Neuronal stem cell (in vitro differentiated cells): ENCODE results near the gene PCYT1A.
A peak's percentile ranks its signal among the peaks of the same experiment; 100 is the strongest.

ENCODE experiments used
- DNase-seq: peaks from one replicate; pipeline ENCODE4 v3.0.0-alpha.2; 2013; ENCODE audit warnings: low spot score
- H2AFZ ChIP-seq: one replicate; pipeline ENCODE4 v1.6.1; 2013; ENCODE audit warnings: mild to moderate bottlenecking, low read length, inconsistent platforms
- H2AK5ac ChIP-seq: 2 replicates; pipeline ENCODE4 v1.6.1; 2013; ENCODE audit warnings: low read depth, mild to moderate bottlenecking, inconsistent platforms, low read length, moderate library complexity, mixed read lengths
- H2BK120ac ChIP-seq: 2 replicates; pipeline ENCODE4 v1.6.1; 2013; ENCODE audit warnings: low read depth, mild to moderate bottlenecking, inconsistent platforms, low read length, moderate library complexity, mixed read lengths
- H2BK12ac ChIP-seq: one replicate; pipeline ENCODE4 v1.6.1; 2013; ENCODE audit warnings: low read length, inconsistent platforms
- H2BK15ac ChIP-seq: 2 replicates; pipeline ENCODE4 v1.6.1; 2013; ENCODE audit warnings: mild to moderate bottlenecking, low read length, inconsistent platforms, mixed read lengths
- H2BK5ac ChIP-seq: one replicate; pipeline ENCODE4 v1.6.1; 2013; ENCODE audit warnings: inconsistent platforms, mild to moderate bottlenecking, low read length, moderate library complexity
- H3K14ac ChIP-seq: one replicate; pipeline ENCODE4 v1.6.1; 2013; ENCODE audit warnings: low read length, inconsistent platforms
- H3K18ac ChIP-seq: 2 replicates; pipeline ENCODE4 v1.6.1; 2013; ENCODE audit warnings: low read length, inconsistent platforms
- H3K23ac ChIP-seq: 2 replicates; pipeline ENCODE4 v1.6.1; 2013; ENCODE audit warnings: low read depth, mild to moderate bottlenecking, mixed read lengths, low read length, inconsistent platforms; ENCODE audit not compliant: poor library complexity
- H3K27ac ChIP-seq: replicated peaks from 3 replicates; pipeline ENCODE4 v1.5.1; 2013; ENCODE audit warnings: low read length, inconsistent platforms
- H3K27me3 ChIP-seq, 3 experiments: 2 replicates each; pipeline ENCODE4 v1.6.1; 2013; ENCODE audit warnings: low read length in 3 of 3, mild to moderate bottlenecking in 2 of 3, inconsistent platforms in 1 of 3, low read depth in 1 of 3, mixed read lengths in 1 of 3, moderate library complexity in 1 of 3; ENCODE audit not compliant: control insufficient read depth in 3 of 3, insufficient read depth in 3 of 3
- H3K36me3 ChIP-seq, 2 donors: replicated peaks in 1 of 2; 2 replicates each; pipeline ENCODE4 v1.6.1; 2013; ENCODE audit warnings: low read length in 2 of 2; ENCODE audit not compliant: control insufficient read depth in 2 of 2, insufficient read depth in 2 of 2
- H3K4ac ChIP-seq: 2 replicates; pipeline ENCODE4 v1.6.1; 2013; ENCODE audit warnings: inconsistent platforms, mild to moderate bottlenecking, low read length, moderate library complexity
- H3K4me1 ChIP-seq, 2 donors: 1 replicate in 1 of 2; 2 replicates in 1 of 2; pipeline ENCODE4 v1.6.1; 2013; ENCODE audit warnings: low read length in 2 of 2, low read depth in 1 of 2; ENCODE audit not compliant: control insufficient read depth in 2 of 2, insufficient read depth in 1 of 2
- H3K4me2 ChIP-seq: one replicate; pipeline ENCODE4 v1.6.1; 2013; ENCODE audit warnings: mild to moderate bottlenecking, low read length, inconsistent platforms; ENCODE audit not compliant: insufficient read depth, poor library complexity, severe bottlenecking
- H3K4me3 ChIP-seq, 2 donors: 2 replicates each; pipeline ENCODE4 v1.5.1; 2013; ENCODE audit warnings: low read length in 2 of 2, mild to moderate bottlenecking in 2 of 2, inconsistent platforms in 1 of 2, moderate library complexity in 1 of 2
- H3K79me1 ChIP-seq: one replicate; pipeline ENCODE4 v1.6.1; 2013; ENCODE audit warnings: low read depth, mild to moderate bottlenecking, inconsistent platforms, low read length, moderate library complexity
- H3K9ac ChIP-seq: one replicate; pipeline ENCODE4 v1.6.1; 2013; ENCODE audit warnings: mild to moderate bottlenecking, low read depth, low read length, inconsistent platforms; ENCODE audit not compliant: poor library complexity
- H3K9me3 ChIP-seq, 2 donors: replicated peaks in 1 of 2; 2 replicates each; pipeline versions ENCODE3 to v1.6.1; 2013; ENCODE audit warnings: low read length in 2 of 2, mild to moderate bottlenecking in 2 of 2, inconsistent platforms in 1 of 2, low read depth in 1 of 2, mixed read lengths in 1 of 2, moderate library complexity in 1 of 2; ENCODE audit not compliant: control insufficient read depth in 2 of 2, insufficient read depth in 1 of 2
- H4K8ac ChIP-seq: one replicate; pipeline ENCODE4 v1.6.1; 2013; ENCODE audit warnings: low read depth, mild to moderate bottlenecking, inconsistent platforms, low read length, moderate library complexity
- H4K91ac ChIP-seq: one replicate; pipeline ENCODE4 v1.6.1; 2013; ENCODE audit warnings: low read length, low read depth, mild to moderate bottlenecking, inconsistent platforms; ENCODE audit not compliant: poor library complexity
- WGBS, 2 donors: extraction: QIAGEN DNeasy Blood & Tissue Kit; methylation state at CpG; one replicate each; pipeline ENCODE4 v1.1.7; 2013; ENCODE audit warnings: missing lambda C conversion rate in 2 of 2, mixed read lengths in 1 of 2; ENCODE audit not compliant: insufficient read length in 2 of 2, insufficient replicate concordance in 1 of 2; ENCODE audit errors: extremely low coverage in 2 of 2; 5-methylcytosine and 5-hydroxymethylcytosine counted together

Gene PCYT1A

GRCh38 chr3:196323016-196323415 is 35.5 kb upstream of the PCYT1A start:
- H3K27me3 ChIP-seq: no peaks in the 10 kb centered on the region
- no peak overlapping the region for H2BK5ac ChIP-seq
- no peak overlapping the region for H3K4me3 ChIP-seq
- H2AFZ ChIP-seq: no peak overlapping the region
- no peak for DNase-seq
- WGBS, 2 donors: no CpG with 5 or more reads among the region's 4 CpGs
- H2BK15ac ChIP-seq: no peak overlapping the region
- no peak overlapping the region for H3K14ac ChIP-seq
- H3K4ac ChIP-seq: no peak overlapping the region
- peaks cover 0 to 2% of the 10 kb centered on the region in 2 donors for H3K9me3 ChIP-seq
- no peak overlapping the region for H3K9ac ChIP-seq
- no peak overlapping the region for H4K91ac ChIP-seq
- H4K8ac ChIP-seq: no peak overlapping the region
- H3K18ac ChIP-seq: no peak overlapping the region
- H3K4me2 ChIP-seq: no peak overlapping the region
- H3K4me1 ChIP-seq: peaks cover 3 to 4% of the 10 kb centered on the region in 2 donors
- no peak overlapping the region for H2BK12ac ChIP-seq
- H2BK120ac ChIP-seq: no peak overlapping the region
- no peaks in the 10 kb centered on the region for H3K79me1 ChIP-seq
- no peak overlapping the region for H3K27ac ChIP-seq
- H2AK5ac ChIP-seq: no peak overlapping the region
- H3K36me3 ChIP-seq: no peaks in the 10 kb centered on the region
- H3K23ac ChIP-seq: no peak overlapping the region

- H2AFZ ChIP-seq: no peak overlapping the region
- no peak overlapping the region for H3K9ac ChIP-seq
- no CpG with 5 or more reads among the region's 11 CpGs for WGBS, 2 donors
- no peak for DNase-seq
- H4K91ac ChIP-seq: no peak overlapping the region
- no peak overlapping the region for H3K27ac ChIP-seq
- H3K79me1 ChIP-seq: peaks cover 3% of the 10 kb centered on the region
- no peak overlapping the region for H3K18ac ChIP-seq
- H3K4me2 ChIP-seq: no peak overlapping the region
- H3K14ac ChIP-seq: no peak overlapping the region
- H3K4me1 ChIP-seq: no peaks in the 10 kb centered on the region
- no peak overlapping the region for H2BK15ac ChIP-seq
- no peak overlapping the region for H4K8ac ChIP-seq
- H3K27me3 ChIP-seq: no peaks in the 10 kb centered on the region
- no peak overlapping the region for H3K23ac ChIP-seq
- peaks cover 0 to 6% of the 10 kb centered on the region in 2 donors for H3K36me3 ChIP-seq
- H2BK5ac ChIP-seq: no peak overlapping the region
- no peak overlapping the region for H2BK12ac ChIP-seq
- H3K9me3 ChIP-seq: peaks cover 0 to 2% of the 10 kb centered on the region in 2 donors
- H2AK5ac ChIP-seq: no peak overlapping the region
- H3K4ac ChIP-seq: no peak overlapping the region
- no peak overlapping the region for H3K4me3 ChIP-seq
- no peak overlapping the region for H2BK120ac ChIP-seq
Observed at GRCh38 chr3:196321162-196321561, 33.6 kb upstream of the PCYT1A start.

GRCh38 chr3:196320137-196320536 is 32.6 kb upstream of the PCYT1A start:
- no peak overlapping the region for H3K4ac ChIP-seq
- no peak overlapping the region for H2BK12ac ChIP-seq
- no peak overlapping the region for H2BK5ac ChIP-seq
- no peak overlapping the region for H3K27ac ChIP-seq
- no peak overlapping the region for H2AK5ac ChIP-seq
- H3K18ac ChIP-seq: no peak overlapping the region
- H3K4me1 ChIP-seq: no peaks in the 10 kb centered on the region
- no peak overlapping the region for H3K4me3 ChIP-seq
- no peak overlapping the region for H2BK15ac ChIP-seq
- no peak overlapping the region for H4K8ac ChIP-seq
- no peaks in the 10 kb centered on the region for H3K27me3 ChIP-seq
- H2BK120ac ChIP-seq: no peak overlapping the region
- H3K14ac ChIP-seq: no peak overlapping the region
- no peak for DNase-seq
- H3K23ac ChIP-seq: no peak overlapping the region
- peaks cover 3% of the 10 kb centered on the region for H3K79me1 ChIP-seq
- no peak overlapping the region for H4K91ac ChIP-seq
- WGBS, 2 donors: no CpG with 5 or more reads among the region's 3 CpGs
- peaks cover 0 to 2% of the 10 kb centered on the region in 2 donors for H3K9me3 ChIP-seq
- H3K4me2 ChIP-seq: no peak overlapping the region
- no peak overlapping the region for H2AFZ ChIP-seq
- peaks cover 0 to 11% of the 10 kb centered on the region in 2 donors for H3K36me3 ChIP-seq
- H3K9ac ChIP-seq: no peak overlapping the region

DNA sequence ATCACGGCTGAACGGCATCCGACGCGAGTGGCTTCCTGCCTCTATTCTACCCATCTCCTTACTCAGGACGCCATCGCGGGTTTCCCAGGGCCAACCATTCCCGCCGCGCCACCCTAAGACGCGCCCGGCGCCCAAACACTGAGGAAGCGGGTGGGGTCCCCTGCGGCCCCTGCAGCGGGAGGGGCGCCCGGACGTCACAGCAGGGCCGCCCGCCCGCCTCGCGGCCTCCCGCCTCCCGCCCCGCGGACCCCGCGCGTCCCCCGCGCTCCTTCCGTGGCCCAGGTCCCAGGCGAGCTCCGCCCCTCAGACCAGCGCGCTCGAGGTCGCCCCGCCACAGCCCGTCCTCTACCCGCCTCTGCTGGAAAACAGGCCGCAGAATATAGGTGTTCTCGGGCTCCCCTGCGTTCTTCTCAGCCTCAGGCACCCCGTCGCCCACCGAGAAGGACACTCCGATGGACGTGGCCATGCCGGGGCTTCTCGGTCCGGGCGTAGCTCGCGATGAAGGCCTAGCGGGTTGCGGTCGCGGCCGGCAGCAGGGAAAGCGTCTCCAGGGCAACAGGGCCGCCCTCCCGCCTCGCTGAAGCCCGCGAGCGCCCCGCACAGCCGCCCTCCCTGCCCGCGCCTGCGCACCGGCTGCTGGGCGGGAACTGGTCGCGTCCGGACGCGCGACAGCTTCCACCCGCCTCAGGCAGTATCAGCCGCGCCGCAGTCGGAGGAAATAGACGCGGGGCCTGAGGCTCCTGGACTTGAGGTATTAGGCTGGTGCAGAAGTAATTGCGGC is 30.4 kb upstream of the PCYT1A start, which contains the start of gene DYNLT2B:
DYNLT2B (minus strand) TSS at position 554 of the 781 bp plus-strand sequence; CDS start at position 466, 88 bp downstream.
- Histone ChIP-seq H3K4me1 (no peaks in the 10 kb centered on the region), H3K27ac (peak within 1 kb of the TSS; percentile 64)

More for the DNA sequence above, 30.4 kb upstream of the PCYT1A start, which contains the start of gene DYNLT2B:
- Histone ChIP-seq H3K27me3 (no peaks in the 10 kb centered on the region), H3K4me2 (peak within 1 kb of the TSS; percentile 83), H2BK120ac (no peak within 1 kb of the TSS), H2AK5ac (peak within 1 kb of the TSS; percentile 84), H2BK5ac (peak within 1 kb of the TSS; percentile 1), H3K9ac (peak within 1 kb of the TSS; percentile 83), H3K4me3 (peak within 1 kb of the TSS; percentile 85 to 98), H4K91ac (peak within 1 kb of the TSS; percentile 81), H3K4ac (peak within 1 kb of the TSS; percentile 6), H3K79me1 (peaks cover 3% of the 10 kb centered on the region), H3K14ac (peak within 1 kb of the TSS; percentile 99), H3K9me3 (peaks cover 0 to 2% of the 10 kb centered on the region in 2 donors), H3K36me3 (peaks cover 5 to 23% of the 10 kb centered on the region in 2 donors), H2AFZ (peak within 1 kb of the TSS; percentile 100), H2BK12ac (no peak within 1 kb of the TSS), H3K18ac (peak within 1 kb of the TSS; percentile 78), H4K8ac (no peak within 1 kb of the TSS), H2BK15ac (no peak within 1 kb of the TSS), H3K23ac (peak within 1 kb of the TSS; percentile 3)
- peak; percentile 88 for DNase-seq
- no CpG with 5 or more reads among the region's 92 CpGs for WGBS, 2 donors
